ENCODE results near the gene CNOT6. TPM values are rescaled to one million over a fixed set of nuclear protein-coding genes. Genes with fewer than 3 reads are reported as not detected.

CNOT6 gene
- total RNA-seq, 1 donor from 2014 or later, result 24.9 TPM

GRCh38 chr5:180516440-180516839, 22.3 kb downstream of the CNOT6 start:
- H3K27me3 Mint-ChIP-seq, result no peaks in the 10 kb centered on the region
- CTCF ChIA-PET, result no interaction called here
- H3K36me3 Mint-ChIP-seq (ENCODE audit: low read depth), result peaks cover 18% of the 10 kb centered on the region
- peaks cover 31% of the 10 kb centered on the region for H3K4me1 Mint-ChIP-seq
- no peak for TF ChIP-seq CTCF (IDR thresholded peaks at IDR 0.05)
- POLR2A ChIA-PET, result no interaction called here
- DNase-seq (no peak), ATAC-seq (ENCODE audit: low read depth) (no peak)
- intact Hi-C loops (cut with micrococcal nuclease), result no loop called here
- H3K9me3 Mint-ChIP-seq, result no peaks in the 10 kb centered on the region
- no peak overlapping the region for H3K4me3 Mint-ChIP-seq
- no peak overlapping the region for H3K27ac Mint-ChIP-seq

GRCh38 chr5:180519098-180519497, 24.9 kb downstream of the CNOT6 start:
- TF ChIP-seq CTCF (IDR thresholded peaks at IDR 0.05), result no peak
- Mint-ChIP-seq H3K9me3 (no peaks in the 10 kb centered on the region), H3K4me3 (no peak overlapping the region), H3K36me3 (ENCODE audit: low read depth) (peaks cover 12% of the 10 kb centered on the region), H3K27ac (no peak overlapping the region), H3K27me3 (no peaks in the 10 kb centered on the region), H3K4me1 (peaks cover 57% of the 10 kb centered on the region)
- ChIA-PET CTCF (no interaction called here), POLR2A (no interaction called here)
- ATAC-seq (ENCODE audit: low read depth), result no peak
- DNase-seq, result no peak
- intact Hi-C loops (cut with micrococcal nuclease), result no loop called here

- peaks cover 8% of the 10 kb centered on the region for H3K36me3 Mint-ChIP-seq (ENCODE audit: low read depth)
- intact Hi-C loops (cut with micrococcal nuclease), result no loop called here
- ChIA-PET CTCF (no interaction called here), POLR2A (no interaction called here)
- ATAC-seq (ENCODE audit: low read depth) (no peak), DNase-seq (no peak)
- no peak overlapping the region for H3K4me3 Mint-ChIP-seq
- H3K27me3 Mint-ChIP-seq, result no peaks in the 10 kb centered on the region
- peaks cover 64% of the 10 kb centered on the region for H3K4me1 Mint-ChIP-seq
- H3K9me3 Mint-ChIP-seq, result no peaks in the 10 kb centered on the region
- no peak for TF ChIP-seq CTCF (IDR thresholded peaks at IDR 0.05)
- H3K27ac Mint-ChIP-seq, result no peak overlapping the region
Measured at GRCh38 chr5:180521101-180521500, 26.9 kb downstream of the CNOT6 start.

- ChIA-PET POLR2A (no interaction called here), CTCF (no interaction called here)
- H3K4me3 Mint-ChIP-seq, result no peak overlapping the region
- intact Hi-C loops (cut with micrococcal nuclease), result no loop called here
- no peaks in the 10 kb centered on the region for H3K9me3 Mint-ChIP-seq
- no peak for TF ChIP-seq CTCF (IDR thresholded peaks at IDR 0.05)
- peaks cover 9% of the 10 kb centered on the region for H3K36me3 Mint-ChIP-seq (ENCODE audit: low read depth)
- DNase-seq, result no peak
- peaks cover 67% of the 10 kb centered on the region for H3K4me1 Mint-ChIP-seq
- H3K27me3 Mint-ChIP-seq, result no peaks in the 10 kb centered on the region
- no peak overlapping the region for H3K27ac Mint-ChIP-seq
- ATAC-seq (ENCODE audit: low read depth), result no peak
Measured at GRCh38 chr5:180521591-180521990, 27.4 kb downstream of the CNOT6 start.

GRCh38 chr5:180522330-180522729, 28.2 kb downstream of the CNOT6 start:
- DNase-seq (no peak), ATAC-seq (ENCODE audit: low read depth) (no peak)
- H3K9me3 Mint-ChIP-seq, result no peaks in the 10 kb centered on the region
- CTCF ChIA-PET, result no interaction called here
- intact Hi-C loops (cut with micrococcal nuclease), result no loop called here
- no peak overlapping the region for H3K4me3 Mint-ChIP-seq
- no peaks in the 10 kb centered on the region for H3K27me3 Mint-ChIP-seq
- no peak overlapping the region for H3K27ac Mint-ChIP-seq
- POLR2A ChIA-PET, result no interaction called here
- peaks cover 65% of the 10 kb centered on the region for H3K4me1 Mint-ChIP-seq
- peaks cover 8% of the 10 kb centered on the region for H3K36me3 Mint-ChIP-seq (ENCODE audit: low read depth)
- TF ChIP-seq CTCF (IDR thresholded peaks at IDR 0.05), result no peak

Data from activated B cell treated with CpG ODN at 0.5 μM for 24 hours (primary cell).